Lung (tissue), 13 donors: ENCODE data around the gene CRB2. TPM values are rescaled to one million over a fixed set of nuclear protein-coding genes. Genes with fewer than 3 reads are reported as not detected.

Experiments used
- ATAC-seq: fragments of 200-7000 bp; cut with Tn5 transposase; one replicate; pipeline ENCODE4 v1.9.1; 2020; ENCODE audit warnings: moderate number of reproducible peaks; ENCODE audit not compliant: insufficient read depth, low FRiP score
- DNase-seq, 3 donors: peaks; one replicate each; pipeline ENCODE4 v3.0.0-alpha.2; 2013 to 2017
- H3K27ac ChIP-seq, 2 donors: one replicate each; pipeline ENCODE4 v1.5.1; 2013; ENCODE audit warnings: mild to moderate bottlenecking in 2 of 2, moderate library complexity in 2 of 2, control low read depth in 1 of 2, inconsistent platforms in 1 of 2, low read depth in 1 of 2, low read length in 1 of 2
- H3K27me3 ChIP-seq, 3 donors: one replicate each; pipeline ENCODE4 v1.5.1; 2013; ENCODE audit warnings: low read length in 2 of 3; ENCODE audit not compliant: control insufficient read depth in 3 of 3, insufficient read depth in 3 of 3
- H3K36me3 ChIP-seq, 4 donors: one replicate each; pipeline ENCODE4 v1.5.1; 2013; ENCODE audit warnings: low read length in 4 of 4, mild to moderate bottlenecking in 1 of 4, moderate library complexity in 1 of 4; ENCODE audit not compliant: control insufficient read depth in 4 of 4, insufficient read depth in 4 of 4
- H3K4me1 ChIP-seq, 5 donors: one replicate each; pipeline ENCODE4 v1.5.1; 2013; ENCODE audit warnings: low read length in 5 of 5, mild to moderate bottlenecking in 2 of 5, moderate library complexity in 1 of 5; ENCODE audit not compliant: control insufficient read depth in 5 of 5, insufficient read depth in 5 of 5
- H3K4me3 ChIP-seq: one replicate; pipeline ENCODE4 v1.5.1; 2013; ENCODE audit warnings: mild to moderate bottlenecking, control low read depth, moderate library complexity
- H3K9ac ChIP-seq, 2 donors: one replicate each; pipeline ENCODE4 v1.5.1; 2013; ENCODE audit warnings: low read length in 2 of 2, control low read depth in 1 of 2; ENCODE audit not compliant: insufficient read depth in 1 of 2
- H3K9me3 ChIP-seq, 4 donors: one replicate each; pipeline ENCODE4 v1.5.1; 2013; ENCODE audit warnings: low read length in 3 of 4, mild to moderate bottlenecking in 1 of 4, moderate library complexity in 1 of 4; ENCODE audit not compliant: control insufficient read depth in 4 of 4, insufficient read depth in 3 of 4
- CTCF ChIP-seq: IDR thresholded peaks from 2 replicates; pipeline ENCODE4 v1.5.1; 2012; ENCODE audit warnings: mild to moderate bottlenecking; ENCODE audit errors: control extremely low read depth, extremely low read depth
- WGBS, 2 donors: extraction: QIAGEN DNeasy Blood & Tissue Kit; methylation state at CpG; one replicate each; pipeline ENCODE4 v1.1.7; 2013; 5-methylcytosine and 5-hydroxymethylcytosine counted together
- polyA plus RNA-seq, 2 donors: library from polyadenylated mRNA; stranded (reverse); fragments of 200-250 nt; gene quantifications; one replicate each; pipeline ENCODE4 v1.2.1, GENCODE V29; 2013
- small RNA-seq: library from RNA; depleted of rRNA; stranded (forward); fragments of <200 nt; gene quantifications from one replicate; pipeline ENCODE3, GENCODE V24; 2014; ENCODE audit warnings: low replicate concordance
- total RNA-seq, 2 donors: library from RNA; depleted of rRNA in 1 of 2; stranded (reverse); fragments of >200 nt in 1 of 2; gene quantifications; one replicate each; pipeline ENCODE4 v1.2.1, GENCODE V29; 2014 to 2021
- donor health status: control.
- donor health status: control.
- donor health status: Bipolar disorder and iron deficiency.
- donor health status: healthy.
- donor health status: DM: yes; HTN: yes; CAD: no.

CRB2 gene
- total and polyA plus RNA-seq, 4 donors, result 0.01 to 0.34 (median 0.21) TPM

GRCh38 chr9:123425836-123426365 is 69.9 kb downstream of the CRB2 start:
- Histone ChIP-seq H3K4me3 (no peak overlapping the region), H3K27me3 (no peaks in the 10 kb centered on the region), H3K9me3 (peaks cover 0 to 1% (median 0%) of the 10 kb centered on the region in 4 donors), H3K4me1 (peaks cover 0 to 10% (median 0%) of the 10 kb centered on the region in 5 donors), H3K9ac (no peak overlapping the region), H3K36me3 (peaks cover 0 to 2% (median 0%) of the 10 kb centered on the region in 4 donors), H3K27ac (no peak overlapping the region)
- WGBS, 2 donors, result 85 to 91% methylated on average over 6 of the region's 6 CpGs
- TF ChIP-seq CTCF, result no peak
- ATAC-seq (no peak), DNase-seq (no peak)

- no peak overlapping the region for H3K9ac ChIP-seq
- DNase-seq, result no peak
- H3K27ac ChIP-seq, result no peak overlapping the region
- H3K9me3 ChIP-seq, result peaks cover 0 to 1% (median 0%) of the 10 kb centered on the region in 4 donors
- TF ChIP-seq CTCF, result no peak
- no peak for ATAC-seq
- 70 to 92% methylated on average over 2 of the region's 2 CpGs for WGBS, 2 donors
- no peaks in the 10 kb centered on the region for H3K27me3 ChIP-seq
- H3K36me3 ChIP-seq, result peaks cover 0 to 2% (median 0%) of the 10 kb centered on the region in 4 donors
- no peak overlapping the region for H3K4me3 ChIP-seq
- H3K4me1 ChIP-seq, result peaks cover 0 to 10% (median 0%) of the 10 kb centered on the region in 5 donors
Observed at GRCh38 chr9:123426406-123426805, 70.4 kb downstream of the CRB2 start.

Small RNAs within 50 kb of the gene (small RNA-seq; reads per million reads assigned to genes)
- not detected for gene MIR601

Other genes starting within 250 kb of the CRB2 start
- 10 to 100 TPM; 22.1 to 27.2 TPM for gene STRBP, start 87.6 kb upstream of the CRB2 start, total RNA-seq
- 10 to 100 TPM in 1 of 2 donors, 1 to 10 TPM in 1; 8.3 to 20.1 TPM for gene STRBP, start 87.6 kb upstream of the CRB2 start, polyA plus RNA-seq